Keratinocyte (primary cell): Measurements from ENCODE around the gene AGPS. TPM values are rescaled to one million over a fixed set of nuclear protein-coding genes. Genes with fewer than 3 reads are reported as not detected.

Experiments
- DNase-seq: peaks from one replicate; pipeline ENCODE4 v3.0.0-alpha.2; 2011; ENCODE audit warnings: low read depth, missing footprints, low spot score
- FAIRE-seq: peaks from 2 replicates; lab custom pipeline; 2011; peaks lifted over from hg19 to GRCh38; lab: Jason Lieb, UNC
- H2AFZ ChIP-seq: 2 replicates; pipeline ENCODE4 v1.6.0; 2012; ENCODE audit warnings: low read length, control low read depth, inconsistent platforms; ENCODE audit not compliant: control insufficient read depth
- H3K27ac ChIP-seq: 2 replicates; pipeline ENCODE4 v1.5.1; 2011; ENCODE audit warnings: low read length; ENCODE audit not compliant: control insufficient read depth, insufficient read depth
- H3K27me3 ChIP-seq: 3 replicates; pipeline ENCODE4 v1.6.0; 2011; ENCODE audit warnings: low read length; ENCODE audit not compliant: control insufficient read depth, insufficient read depth; ENCODE audit errors: extremely low read depth
- H3K36me3 ChIP-seq, 2 experiments: 2 replicates in 1 of 2; 3 replicates in 1 of 2; pipeline ENCODE4 v1.5.1; 2011; ENCODE audit warnings: low read length in 2 of 2, mild to moderate bottlenecking in 1 of 2; ENCODE audit not compliant: control insufficient read depth in 2 of 2, insufficient read depth in 2 of 2; ENCODE audit errors: extremely low read depth in 1 of 2
- H3K4me1 ChIP-seq: 3 replicates; pipeline ENCODE4 v1.5.1; 2011; ENCODE audit warnings: low read length; ENCODE audit not compliant: control insufficient read depth, insufficient read depth; ENCODE audit errors: extremely low read depth
- H3K4me2 ChIP-seq: 3 replicates; pipeline ENCODE4 v1.6.0; 2011; ENCODE audit warnings: low read depth, low read length; ENCODE audit not compliant: control insufficient read depth, insufficient read depth; ENCODE audit errors: extremely low read depth
- H3K4me3 ChIP-seq, 3 experiments: fragments of 200-600 bp in 1 of 3; sonication (generic) in 1 of 3; 2 replicates in 2 of 3; 3 replicates in 1 of 3; pipeline ENCODE4 v1.5.1; 2011 to 2016; ENCODE audit warnings: low read length in 3 of 3, mild to moderate bottlenecking in 3 of 3, control low read depth in 2 of 3, inconsistent platforms in 1 of 3, low read depth in 1 of 3, mixed read lengths in 1 of 3, mixed run types in 1 of 3, moderate library complexity in 1 of 3; ENCODE audit not compliant: control insufficient read depth in 2 of 3, insufficient read depth in 2 of 3; ENCODE audit errors: extremely low read depth in 1 of 3
- H3K79me2 ChIP-seq: 2 replicates; pipeline ENCODE4 v1.6.0; 2012; ENCODE audit warnings: low read length; ENCODE audit not compliant: control insufficient read depth, insufficient read depth
- H3K9ac ChIP-seq: 3 replicates; pipeline ENCODE4 v1.6.0; 2011; ENCODE audit warnings: low read length; ENCODE audit not compliant: control insufficient read depth, insufficient read depth; ENCODE audit errors: extremely low read depth
- H3K9me1 ChIP-seq: 3 replicates; pipeline ENCODE4 v1.6.0; 2011; ENCODE audit warnings: low read length; ENCODE audit not compliant: control insufficient read depth, insufficient read depth; ENCODE audit errors: extremely low read depth
- H3K9me3 ChIP-seq: 2 replicates; pipeline ENCODE4 v1.5.1; 2012; ENCODE audit warnings: low read depth, low read length; ENCODE audit not compliant: control insufficient read depth
- H4K20me1 ChIP-seq: 3 replicates; pipeline ENCODE4 v1.6.0; 2011; ENCODE audit warnings: low read length; ENCODE audit not compliant: control insufficient read depth, insufficient read depth; ENCODE audit errors: extremely low read depth
- EZH2 ChIP-seq: IDR thresholded peaks from one replicate; pipeline ENCODE4 v1.6.1; 2012; ENCODE audit warnings: inconsistent platforms, mild to moderate bottlenecking, low read length, moderate library complexity
- dilution Hi-C: fragments of 300-500 bp; cut with MboI; formaldehyde crosslinking; loops from one replicate; pipeline ENCODE4 v1.7.0; 2020; ENCODE audit warnings: low sequenced_read_pairs; ENCODE audit not compliant: extremely low pct_ligation_motif_present
- polyA plus RNA-seq, 5 experiments: library from polyadenylated mRNA; depleted of rRNA in 3 of 5; stranded (reverse) in 3 of 5; stranded (forward) in 1 of 5; unstranded in 1 of 5; fragments of >200 nt; gene quantifications; 1 replicate in 1 of 5; 2 replicates in 3 of 5; 3 replicates in 1 of 5; pipeline versions ENCODE4 v1.2.1 to v1.2.3, GENCODE V29; 2011 to 2012; ENCODE audit warnings: missing spikeins in 2 of 5, low read depth in 1 of 5, low replicate concordance in 1 of 5
- TF ChIP-seq, protein P1 (sequence below), 3 experiments: IDR thresholded peaks in 1 of 3; conservative IDR thresholded peaks in 1 of 3; optimal IDR thresholded peaks in 1 of 3; 2 replicates in 2 of 3; 3 replicates in 1 of 3; pipeline versions ENCODE3 to v1.5.1; 2011; ENCODE audit warnings: low read length in 3 of 3, mild to moderate bottlenecking in 3 of 3, moderate library complexity in 2 of 3, control low read depth in 1 of 3, inconsistent platforms in 1 of 3; ENCODE audit not compliant: insufficient read depth in 2 of 3; ENCODE audit errors: extremely low read depth in 1 of 3

Gene AGPS
- polyA plus RNA-seq, 1 donor (not counting 4 experiments of a cell fraction or from before 2014, with no cell fraction given): 28.0 TPM

GRCh38 chr2:177585234-177585863, 192.8 kb downstream of the AGPS start:
- Histone ChIP-seq H3K9me1 (no peaks in the 10 kb centered on the region), H3K4me1 (no peaks in the 10 kb centered on the region), H3K9ac (no peak overlapping the region), H3K27ac (no peak overlapping the region), H4K20me1 (no peaks in the 10 kb centered on the region), H3K79me2 (no peaks in the 10 kb centered on the region), H3K4me2 (no peak overlapping the region), H2AFZ (no peak overlapping the region), H3K9me3 (no peaks in the 10 kb centered on the region), H3K4me3 (no peak overlapping the region), H3K36me3 (no peaks in the 10 kb centered on the region), H3K27me3 (no peaks in the 10 kb centered on the region)
- no peak for TF ChIP-seq EZH2
- TF ChIP-seq, protein P1, sequence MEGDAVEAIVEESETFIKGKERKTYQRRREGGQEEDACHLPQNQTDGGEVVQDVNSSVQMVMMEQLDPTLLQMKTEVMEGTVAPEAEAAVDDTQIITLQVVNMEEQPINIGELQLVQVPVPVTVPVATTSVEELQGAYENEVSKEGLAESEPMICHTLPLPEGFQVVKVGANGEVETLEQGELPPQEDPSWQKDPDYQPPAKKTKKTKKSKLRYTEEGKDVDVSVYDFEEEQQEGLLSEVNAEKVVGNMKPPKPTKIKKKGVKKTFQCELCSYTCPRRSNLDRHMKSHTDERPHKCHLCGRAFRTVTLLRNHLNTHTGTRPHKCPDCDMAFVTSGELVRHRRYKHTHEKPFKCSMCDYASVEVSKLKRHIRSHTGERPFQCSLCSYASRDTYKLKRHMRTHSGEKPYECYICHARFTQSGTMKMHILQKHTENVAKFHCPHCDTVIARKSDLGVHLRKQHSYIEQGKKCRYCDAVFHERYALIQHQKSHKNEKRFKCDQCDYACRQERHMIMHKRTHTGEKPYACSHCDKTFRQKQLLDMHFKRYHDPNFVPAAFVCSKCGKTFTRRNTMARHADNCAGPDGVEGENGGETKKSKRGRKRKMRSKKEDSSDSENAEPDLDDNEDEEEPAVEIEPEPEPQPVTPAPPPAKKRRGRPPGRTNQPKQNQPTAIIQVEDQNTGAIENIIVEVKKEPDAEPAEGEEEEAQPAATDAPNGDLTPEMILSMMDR (optimal IDR thresholded peaks at IDR 0.05 in 1 of 3, IDR thresholded peaks at IDR 0.05 in 1 of 3, conservative IDR thresholded peaks at IDR 0.05 in 1 of 3; ENCODE audit: extremely low read depth in 1 of 3, insufficient read depth in 2 of 3, low read length in 3 of 3): no peak
- DNase-seq (no peak), FAIRE-seq (no peak)
- dilution Hi-C loops: no loop called here

DNA sequence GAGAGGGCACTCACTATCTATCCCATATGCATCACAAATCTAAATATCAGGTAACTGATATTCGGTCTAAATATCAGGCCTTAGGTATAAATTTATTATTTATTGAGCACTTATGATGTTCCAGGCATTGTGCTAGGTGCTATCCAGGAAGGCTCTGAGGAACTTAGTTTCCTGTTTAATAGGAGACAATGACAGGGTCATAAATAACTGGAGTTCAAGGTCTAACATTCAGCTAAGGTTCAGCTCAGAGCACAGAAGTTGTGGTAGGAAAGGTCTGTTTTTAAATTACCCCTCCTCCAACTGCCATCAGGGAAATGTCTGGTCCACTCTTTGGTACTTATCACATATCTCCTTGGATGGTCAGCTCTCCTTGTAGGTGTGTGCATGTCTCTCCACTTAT, 193.6 kb downstream of the AGPS start:
- no peaks in the 10 kb centered on the region for H3K79me2 ChIP-seq
- H4K20me1 ChIP-seq: no peaks in the 10 kb centered on the region
- FAIRE-seq (no peak), DNase-seq (no peak)
- no peaks in the 10 kb centered on the region for H3K36me3 ChIP-seq
- no peaks in the 10 kb centered on the region for H3K9me3 ChIP-seq
- TF ChIP-seq EZH2: no peak
- TF ChIP-seq, protein P1 (optimal IDR thresholded peaks at IDR 0.05 in 1 of 3, IDR thresholded peaks at IDR 0.05 in 1 of 3, conservative IDR thresholded peaks at IDR 0.05 in 1 of 3; ENCODE audit: extremely low read depth in 1 of 3, insufficient read depth in 2 of 3, low read length in 3 of 3): no peak
- H3K9me1 ChIP-seq: no peaks in the 10 kb centered on the region
- no peak overlapping the region for H3K27ac ChIP-seq
- dilution Hi-C loops: no loop called here
- H2AFZ ChIP-seq: no peak overlapping the region
- H3K27me3 ChIP-seq: no peaks in the 10 kb centered on the region
- H3K4me1 ChIP-seq: no peaks in the 10 kb centered on the region
- no peak overlapping the region for H3K4me3 ChIP-seq
- H3K4me2 ChIP-seq: no peak overlapping the region
- no peak overlapping the region for H3K9ac ChIP-seq
